GM15510 (cell line): ENCODE data around the gene CCNE1.
A peak's percentile ranks its signal among the peaks of the same experiment; 100 is the strongest.

Source experiments
- POLR2A ChIP-seq: IDR thresholded peaks from 3 replicates; pipeline ENCODE4 v1.6.1; 2011; ENCODE audit warnings: borderline replicate concordance; ENCODE audit not compliant: insufficient read length; ENCODE audit errors: extremely low read depth

CCNE1 gene

DNA sequence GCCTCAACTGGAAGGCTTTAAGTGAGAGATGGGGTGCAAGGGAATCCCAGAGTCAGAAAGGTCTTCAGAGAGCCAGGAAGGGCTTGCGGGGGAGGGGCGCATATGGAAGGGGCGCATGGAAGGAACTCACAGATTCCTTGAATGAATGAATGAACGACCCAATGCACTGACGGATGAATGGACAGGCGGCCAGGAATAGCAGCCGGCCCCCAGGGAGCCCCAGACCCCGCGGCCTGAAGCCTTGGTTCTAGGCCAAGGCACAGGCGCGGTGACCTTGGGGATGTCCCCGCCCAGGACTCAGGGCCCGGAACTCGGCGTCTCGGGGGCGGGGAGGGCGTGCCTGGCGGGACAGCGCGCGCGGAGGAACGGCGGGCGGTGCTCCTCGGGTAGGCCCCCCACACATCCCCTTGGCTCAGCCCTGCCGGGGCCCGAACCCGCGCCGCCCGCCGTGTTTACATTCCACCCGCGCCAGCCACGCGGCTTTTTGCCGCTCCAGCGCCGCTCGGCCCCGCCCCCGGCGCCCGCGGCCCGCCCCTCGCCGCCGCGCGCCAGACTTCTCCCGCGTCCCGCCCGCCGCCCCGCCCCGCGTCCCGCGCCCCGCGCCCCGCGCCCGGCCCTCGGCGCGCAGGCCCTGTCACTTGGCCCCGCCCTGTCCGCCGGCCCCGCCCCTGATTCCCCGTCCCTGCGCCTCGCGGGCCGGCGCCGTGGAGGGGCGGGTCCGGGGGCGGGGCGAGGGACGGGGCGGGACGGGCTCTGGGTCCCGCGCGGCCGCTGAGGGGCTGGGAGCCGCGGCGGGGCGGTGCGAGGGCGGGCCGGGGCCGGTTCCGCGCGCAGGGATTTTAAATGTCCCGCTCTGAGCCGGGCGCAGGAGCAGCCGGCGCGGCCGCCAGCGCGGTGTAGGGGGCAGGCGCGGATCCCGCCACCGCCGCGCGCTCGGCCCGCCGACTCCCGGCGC lies at the start of gene CCNE1:
CCNE1 (plus strand) TSS at position 867 of the 955 bp plus-strand sequence. CDS start 565 bp downstream, outside the sequence.
- TF ChIP-seq POLR2A, result peak; percentile 69

DNA sequence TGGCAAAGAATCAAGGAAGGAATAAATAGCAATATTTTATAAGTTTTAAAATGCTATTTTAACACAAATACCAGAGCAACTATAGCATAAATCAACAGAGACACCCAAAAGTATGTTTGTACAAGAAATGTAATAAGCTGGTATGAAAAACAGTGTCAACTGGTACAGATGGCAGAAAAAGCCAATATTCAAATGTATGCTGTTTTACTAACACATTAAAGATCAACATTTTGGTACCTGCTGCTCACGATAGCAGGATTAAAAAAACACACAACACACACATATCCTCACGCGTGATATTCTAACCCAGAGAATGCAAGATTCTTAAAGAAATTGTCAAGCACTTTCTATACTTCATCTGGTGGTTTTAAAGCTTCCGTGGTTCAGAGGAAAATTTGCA lies 48.6 kb upstream of the CCNE1 start:
- no peak for TF ChIP-seq POLR2A

DNA sequence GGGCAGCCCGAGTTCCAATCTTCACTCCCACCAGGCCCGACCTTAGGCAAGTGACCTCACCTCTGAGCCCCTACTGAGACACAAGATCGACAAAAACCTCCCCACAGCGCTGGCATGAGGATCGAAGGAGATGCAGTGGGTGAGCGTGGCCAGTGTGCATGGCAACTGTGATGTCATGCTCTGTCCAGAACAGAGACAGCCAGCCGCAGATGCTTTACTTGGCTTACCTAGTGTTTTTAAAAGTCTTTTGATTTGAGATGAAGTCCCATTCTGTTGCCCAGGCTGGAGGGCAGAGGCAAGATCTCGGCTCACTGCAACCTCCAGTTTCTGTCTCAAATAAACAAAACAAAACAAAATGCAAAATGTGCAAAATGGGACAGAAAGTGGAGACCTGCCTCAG lies 47.4 kb upstream of the CCNE1 start:
- TF ChIP-seq POLR2A, result no peak

DNA sequence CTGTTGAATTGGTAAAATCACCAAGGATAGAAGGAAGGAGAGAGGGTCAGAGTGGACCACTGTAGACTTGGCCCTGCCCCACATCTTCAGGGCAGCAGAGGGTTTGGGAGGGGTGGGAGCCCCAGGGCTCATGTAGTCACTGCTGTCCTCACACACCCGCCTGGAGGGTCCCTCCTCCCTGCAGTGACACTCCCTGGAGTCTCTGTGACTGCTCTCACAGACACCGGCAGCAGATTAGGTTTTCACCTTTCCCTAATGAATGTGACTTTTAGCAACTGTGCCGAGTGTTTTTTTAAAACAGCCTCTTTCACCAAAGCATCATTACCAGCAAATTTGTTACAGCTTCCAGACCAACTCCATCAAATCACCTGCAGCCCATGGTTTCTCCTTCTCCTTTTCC lies 45.7 kb upstream of the CCNE1 start:
- no peak for TF ChIP-seq POLR2A

DNA sequence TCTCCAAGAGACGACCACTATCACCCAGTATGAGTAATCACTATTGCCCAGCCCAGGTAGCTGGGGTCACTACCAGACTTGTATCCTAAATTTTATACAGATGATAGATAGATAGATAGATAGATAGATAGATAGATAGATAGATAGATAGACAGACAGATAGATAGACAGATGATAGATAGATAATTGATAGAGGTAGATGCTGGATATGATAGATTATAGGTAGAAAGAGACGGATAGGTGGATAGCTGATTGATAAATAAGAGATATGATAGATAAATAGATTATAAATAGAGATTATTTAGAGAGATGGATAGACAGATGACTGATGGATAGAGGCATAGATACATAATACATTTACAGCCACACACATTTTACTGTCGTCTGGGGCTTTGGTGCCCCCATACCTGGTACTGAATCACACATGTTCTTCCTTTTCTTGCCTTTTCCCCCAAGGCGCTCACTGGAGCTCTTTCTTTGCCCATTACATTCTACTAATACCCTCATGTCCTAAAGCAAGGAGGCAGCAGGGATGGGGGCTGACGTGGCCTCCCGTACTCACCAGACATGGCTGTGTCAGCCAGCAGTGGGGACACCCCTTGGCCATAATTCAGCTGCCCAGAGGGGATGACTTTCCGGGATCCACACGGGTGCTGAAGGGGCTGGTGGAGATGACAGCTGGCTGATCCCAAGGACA lies 44.6 kb upstream of the CCNE1 start:
- TF ChIP-seq POLR2A, result no peak

DNA sequence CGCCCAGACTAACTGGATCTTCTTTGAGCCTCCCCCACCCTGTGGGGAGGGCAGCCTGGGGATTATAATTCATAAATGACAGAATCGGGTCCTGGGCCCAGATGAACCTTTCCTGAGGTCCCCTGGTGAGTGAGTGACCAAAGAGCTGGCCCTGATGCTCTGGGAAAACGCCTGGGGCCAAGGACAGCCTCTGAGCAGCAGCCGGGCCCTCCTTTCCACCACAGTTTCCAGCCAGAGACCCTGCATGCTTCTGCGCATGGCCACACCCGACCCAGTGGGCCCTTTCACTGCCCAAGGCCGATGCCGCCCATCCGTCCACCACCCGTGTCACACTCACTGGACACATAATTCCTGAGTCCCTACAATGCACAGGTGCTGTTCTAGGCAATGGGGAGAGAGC lies 43.6 kb upstream of the CCNE1 start:
- TF ChIP-seq POLR2A, result no peak

DNA sequence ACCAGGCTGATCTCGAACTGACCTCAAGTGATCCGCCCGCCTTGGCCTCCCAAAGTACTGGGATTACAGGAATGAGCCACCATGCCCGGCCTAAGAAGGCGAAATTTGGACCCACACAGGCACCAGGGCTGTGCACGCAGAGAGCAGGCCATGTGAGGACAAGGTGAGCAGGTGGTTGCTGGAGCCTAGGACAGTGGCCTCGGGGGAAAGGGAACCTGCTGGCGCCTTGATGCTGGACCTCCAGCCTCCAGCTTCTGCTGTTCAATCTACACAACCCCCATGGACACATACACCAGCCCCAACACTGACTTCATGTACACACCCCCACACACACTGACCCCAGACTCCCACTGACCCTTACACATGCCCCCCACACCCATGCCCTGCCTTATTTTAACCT lies 41.8 kb upstream of the CCNE1 start:
- TF ChIP-seq POLR2A, result no peak

DNA sequence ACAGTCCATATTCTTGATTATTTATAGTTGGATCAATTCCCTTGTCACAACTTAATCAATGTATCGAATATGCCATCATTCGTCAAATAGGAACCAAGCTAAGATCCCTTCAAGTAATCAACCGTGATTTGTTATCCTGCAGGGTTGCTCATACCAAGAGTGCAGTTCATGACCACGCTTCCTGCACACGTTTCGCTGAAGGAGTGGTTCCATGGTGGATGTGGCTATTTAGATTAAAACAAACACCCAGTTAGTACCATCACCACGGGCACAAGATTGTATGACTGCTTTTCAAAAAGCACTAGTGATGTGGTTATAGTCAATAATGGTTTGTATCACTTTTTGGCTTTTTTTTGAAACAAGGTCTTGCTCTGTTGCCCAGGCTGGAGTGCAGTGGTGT lies 41.1 kb upstream of the CCNE1 start:
- TF ChIP-seq POLR2A, result no peak

DNA sequence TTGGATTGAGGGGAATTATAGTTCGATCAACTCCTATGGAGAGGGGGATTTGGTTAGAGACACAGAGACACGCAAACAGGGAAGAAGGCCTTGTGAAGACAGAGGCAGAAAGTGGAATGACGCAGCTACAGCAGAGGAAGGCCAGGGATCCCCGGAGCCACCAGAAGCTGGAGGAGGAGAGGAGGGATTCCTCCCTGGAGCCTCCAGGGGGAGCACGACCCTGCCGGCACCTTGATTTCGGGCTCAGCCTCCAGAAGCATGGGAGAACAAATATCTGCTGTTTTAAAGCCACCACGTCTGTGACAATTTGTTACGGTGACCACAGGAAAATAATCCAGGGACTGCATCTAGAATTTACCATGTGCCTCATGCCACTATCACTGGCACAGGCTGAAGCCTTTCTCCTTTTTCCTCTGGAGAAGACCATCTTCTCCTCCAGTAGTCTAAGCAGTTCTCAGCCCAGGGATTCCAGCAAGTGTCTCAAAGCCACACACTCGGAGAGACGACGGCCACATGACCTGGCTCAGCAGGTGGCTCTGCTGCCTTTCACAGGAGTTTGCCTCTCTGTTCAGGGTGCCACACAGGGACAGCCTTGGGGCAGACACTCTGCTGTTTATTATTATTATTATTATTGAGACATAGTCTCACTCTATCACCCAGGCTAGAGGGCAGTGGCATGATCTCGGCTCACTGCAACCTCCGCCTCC lies 39.9 kb upstream of the CCNE1 start:
- no peak for TF ChIP-seq POLR2A

DNA sequence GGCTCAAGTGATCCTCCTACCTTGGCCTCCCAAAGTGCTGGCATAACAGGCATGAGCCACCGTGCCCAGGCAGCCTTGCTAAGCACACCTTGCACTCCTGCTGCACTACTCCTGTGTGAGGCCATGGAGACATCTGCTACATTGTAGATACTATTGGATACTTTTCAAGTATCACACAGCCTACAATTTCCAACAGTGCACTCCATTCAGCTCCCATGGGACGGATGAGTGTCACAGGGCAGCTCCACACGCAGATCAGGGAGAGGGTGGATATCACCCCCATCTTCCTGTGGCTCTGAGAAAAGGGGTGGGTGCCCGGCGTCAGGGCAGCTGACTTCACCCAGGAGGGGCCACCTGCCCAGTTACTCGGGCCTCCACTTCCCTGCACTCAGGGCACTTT lies 39.1 kb upstream of the CCNE1 start:
- TF ChIP-seq POLR2A, result no peak

DNA sequence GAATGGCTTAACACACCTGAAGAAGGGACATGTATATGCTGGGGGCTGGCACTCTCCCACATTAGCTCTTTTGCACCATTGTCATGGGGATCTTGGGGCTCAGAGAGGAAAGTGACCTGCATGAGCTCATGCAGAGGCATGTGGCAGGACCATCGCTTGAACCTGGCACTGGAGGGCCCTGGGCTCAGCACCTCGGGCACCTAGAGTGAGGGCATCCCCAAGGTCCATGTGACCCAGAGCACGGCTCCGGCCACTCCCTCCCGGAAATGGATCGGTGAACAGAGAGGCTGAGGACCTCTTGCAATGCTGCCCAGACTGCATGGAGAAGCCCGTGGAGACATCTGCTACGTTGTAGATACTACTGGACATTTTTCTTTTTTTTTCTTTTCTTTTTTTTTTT lies 38.6 kb upstream of the CCNE1 start:
- no peak for TF ChIP-seq POLR2A

DNA sequence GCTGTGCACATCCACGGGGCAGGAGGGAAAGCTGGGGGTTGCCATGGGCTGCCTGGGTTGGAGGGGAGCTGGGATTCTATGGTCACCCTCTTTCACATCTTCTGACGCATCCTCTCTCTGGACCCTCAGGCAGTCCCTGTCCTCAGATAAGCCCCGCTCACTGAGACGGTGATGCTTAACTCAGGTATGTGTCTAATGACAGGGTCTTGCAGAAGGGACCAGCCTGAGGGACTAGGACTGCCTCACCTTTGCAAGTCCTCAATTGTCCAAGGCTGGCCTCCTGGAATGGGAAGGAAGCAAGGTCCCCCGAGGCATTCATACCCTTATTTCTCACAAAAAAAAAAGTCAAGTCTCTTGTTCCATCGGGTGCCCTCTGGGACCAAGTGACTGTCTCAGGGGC lies 37.7 kb upstream of the CCNE1 start:
- TF ChIP-seq POLR2A, result no peak

DNA sequence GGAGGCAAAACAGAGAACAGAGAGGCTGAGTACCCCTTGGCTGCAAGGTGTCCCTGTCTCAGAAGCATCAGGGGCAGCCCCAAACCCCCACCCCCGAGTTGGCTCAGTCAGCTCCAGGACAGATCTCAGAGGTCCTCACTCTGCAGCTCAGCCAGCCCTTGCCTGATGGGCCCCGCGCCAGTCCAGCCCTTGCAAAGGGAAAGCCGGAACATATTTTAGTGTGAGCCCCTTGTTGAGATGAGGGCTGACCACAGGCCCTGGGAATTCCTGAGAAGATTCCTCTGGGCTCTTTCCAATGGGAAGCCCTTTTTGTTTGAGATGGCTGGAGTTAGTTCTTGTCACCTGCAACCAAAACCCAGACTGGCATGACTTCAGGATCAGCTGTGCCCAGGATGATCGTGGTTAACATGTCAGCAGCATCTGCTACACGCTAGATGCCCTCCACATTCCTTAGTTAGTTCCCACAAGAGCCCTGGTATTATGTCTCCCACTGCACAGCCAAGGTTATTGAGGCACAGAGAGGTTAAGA lies 33.9 kb upstream of the CCNE1 start:
- no peak for TF ChIP-seq POLR2A

DNA sequence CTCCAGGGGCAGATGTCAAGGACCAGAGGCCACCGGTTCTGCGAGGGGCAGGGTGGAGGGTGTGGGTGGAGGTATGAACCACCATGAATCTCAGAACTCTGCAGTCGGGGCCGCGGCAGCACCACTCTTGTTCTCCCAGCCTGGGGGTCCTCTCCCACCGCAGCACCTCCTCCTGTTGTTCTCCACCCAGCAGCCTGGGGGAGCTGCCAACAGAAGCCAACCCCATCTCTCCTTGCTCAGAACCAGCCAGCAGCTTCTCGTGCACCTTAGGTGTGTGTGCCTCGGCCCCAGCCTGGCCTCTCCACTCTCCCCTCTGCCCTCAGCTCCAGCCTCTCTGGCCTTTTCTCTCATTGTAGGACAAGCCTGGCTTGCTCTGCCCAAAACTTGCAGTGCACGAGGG lies 31.9 kb upstream of the CCNE1 start:
- no peak for TF ChIP-seq POLR2A
